ENCODE data around the gene TENM4. TPM values are rescaled to one million over a fixed set of nuclear protein-coding genes. Genes with fewer than 3 reads are reported as not detected.

The TENM4 gene
- total RNA-seq, 2 experiments from 2014 or later: not detected

GRCh38 chr11:78940500-78941225, 500.2 kb downstream of the TENM4 start:
- ATAC-seq (ENCODE audit: low read depth): no peak
- POLR2A ChIA-PET: no interaction called here
- H3K4me3 Mint-ChIP-seq: no peak overlapping the region
- no peaks in the 10 kb centered on the region for H3K36me3 Mint-ChIP-seq
- no peak for DNase-seq
- no peaks in the 10 kb centered on the region for H3K9me3 Mint-ChIP-seq
- no peak overlapping the region for H3K27ac Mint-ChIP-seq
- no peaks in the 10 kb centered on the region for H3K4me1 Mint-ChIP-seq
- peaks cover 12% of the 10 kb centered on the region for H3K27me3 Mint-ChIP-seq

GRCh38 chr11:78938971-78939370, 501.9 kb downstream of the TENM4 start:
- DNase-seq (no peak), ATAC-seq (ENCODE audit: low read depth) (no peak)
- POLR2A ChIA-PET: no interaction called here
- Mint-ChIP-seq H3K9me3 (no peaks in the 10 kb centered on the region), H3K4me3 (no peak overlapping the region), H3K36me3 (no peaks in the 10 kb centered on the region), H3K27ac (no peak overlapping the region), H3K4me1 (no peaks in the 10 kb centered on the region), H3K27me3 (peaks cover 10% of the 10 kb centered on the region)

GRCh38 chr11:78938036-78938435, 502.8 kb downstream of the TENM4 start:
- ATAC-seq (ENCODE audit: low read depth): no peak
- Mint-ChIP-seq H3K9me3 (no peaks in the 10 kb centered on the region), H3K36me3 (no peaks in the 10 kb centered on the region)

GRCh38 chr11:78935398-78936068, 505.3 kb downstream of the TENM4 start:
- POLR2A ChIA-PET: no interaction called here
- DNase-seq: no peak
- H3K9me3 Mint-ChIP-seq: no peaks in the 10 kb centered on the region

More at GRCh38 chr11:78938036-78938435, 502.8 kb downstream of the TENM4 start:
- no peak for DNase-seq
- POLR2A ChIA-PET: no interaction called here
- no peak overlapping the region for H3K27ac Mint-ChIP-seq
- peaks cover 10% of the 10 kb centered on the region for H3K27me3 Mint-ChIP-seq
- no peaks in the 10 kb centered on the region for H3K4me1 Mint-ChIP-seq
- no peak overlapping the region for H3K4me3 Mint-ChIP-seq

GRCh38 chr11:78933350-78933749, 507.5 kb downstream of the TENM4 start:
- Mint-ChIP-seq H3K36me3 (no peaks in the 10 kb centered on the region), H3K4me1 (no peaks in the 10 kb centered on the region), H3K27ac (no peak overlapping the region), H3K27me3 (peaks cover 6% of the 10 kb centered on the region), H3K9me3 (no peaks in the 10 kb centered on the region), H3K4me3 (no peak overlapping the region)
- no peak for ATAC-seq (ENCODE audit: low read depth)
- POLR2A ChIA-PET: interaction anchor here (1.0 kb wide), 1 partner anchor 32 kb away, joined by 7 read pairs; no protein-coding TSS in a partner anchor
- no peak for DNase-seq

More at GRCh38 chr11:78935398-78936068, 505.3 kb downstream of the TENM4 start:
- ATAC-seq (ENCODE audit: low read depth): no peak
- Mint-ChIP-seq H3K27ac (no peak overlapping the region), H3K4me3 (no peak overlapping the region), H3K27me3 (peaks cover 10% of the 10 kb centered on the region), H3K36me3 (no peaks in the 10 kb centered on the region), H3K4me1 (no peaks in the 10 kb centered on the region)

- H3K9me3 Mint-ChIP-seq: no peaks in the 10 kb centered on the region
- peaks cover 8% of the 10 kb centered on the region for H3K27me3 Mint-ChIP-seq
- no peaks in the 10 kb centered on the region for H3K4me1 Mint-ChIP-seq
- ATAC-seq (ENCODE audit: low read depth) (no peak), DNase-seq (no peak)
- H3K36me3 Mint-ChIP-seq: no peaks in the 10 kb centered on the region
- H3K4me3 Mint-ChIP-seq: no peak overlapping the region
- no peak overlapping the region for H3K27ac Mint-ChIP-seq
- POLR2A ChIA-PET: interaction anchor here (1.0 kb wide), 1 partner anchor 33 kb away, joined by 7 read pairs; no protein-coding TSS in a partner anchor
These were observed 508.1 kb downstream of the TENM4 start for GRCh38 chr11:78932757-78933156.

GRCh38 chr11:78931891-78932290, 508.9 kb downstream of the TENM4 start:
- no peak overlapping the region for H3K4me3 Mint-ChIP-seq
- H3K9me3 Mint-ChIP-seq: no peaks in the 10 kb centered on the region
- no peaks in the 10 kb centered on the region for H3K4me1 Mint-ChIP-seq
- no peaks in the 10 kb centered on the region for H3K36me3 Mint-ChIP-seq
- POLR2A ChIA-PET: no interaction called here
- H3K27me3 Mint-ChIP-seq: peaks cover 8% of the 10 kb centered on the region
- no peak for DNase-seq
- no peak for ATAC-seq (ENCODE audit: low read depth)
- H3K27ac Mint-ChIP-seq: no peak overlapping the region

GRCh38 chr11:78930810-78931523, 509.9 kb downstream of the TENM4 start:
- H3K27ac Mint-ChIP-seq: no peak overlapping the region
- H3K36me3 Mint-ChIP-seq: no peaks in the 10 kb centered on the region
- no peak for DNase-seq
- H3K27me3 Mint-ChIP-seq: peaks cover 8% of the 10 kb centered on the region
- no peaks in the 10 kb centered on the region for H3K4me1 Mint-ChIP-seq
- no peak overlapping the region for H3K4me3 Mint-ChIP-seq
- H3K9me3 Mint-ChIP-seq: no peaks in the 10 kb centered on the region
- POLR2A ChIA-PET: no interaction called here
- ATAC-seq (ENCODE audit: low read depth): no peak

GRCh38 chr11:78929906-78930220, 511.0 kb downstream of the TENM4 start:
- no peak overlapping the region for H3K27ac Mint-ChIP-seq
- no peak for ATAC-seq (ENCODE audit: low read depth)
- peaks cover 8% of the 10 kb centered on the region for H3K27me3 Mint-ChIP-seq
- H3K9me3 Mint-ChIP-seq: no peaks in the 10 kb centered on the region
- H3K4me1 Mint-ChIP-seq: no peaks in the 10 kb centered on the region
- no peak overlapping the region for H3K4me3 Mint-ChIP-seq
- POLR2A ChIA-PET: no interaction called here
- no peak for DNase-seq
- H3K36me3 Mint-ChIP-seq: no peaks in the 10 kb centered on the region

GRCh38 chr11:78929207-78929905, 511.5 kb downstream of the TENM4 start:
- DNase-seq (no peak), ATAC-seq (ENCODE audit: low read depth) (no peak)
- Mint-ChIP-seq H3K4me1 (no peaks in the 10 kb centered on the region), H3K9me3 (no peaks in the 10 kb centered on the region), H3K27me3 (peaks cover 8% of the 10 kb centered on the region), H3K27ac (no peak overlapping the region), H3K4me3 (no peak overlapping the region), H3K36me3 (no peaks in the 10 kb centered on the region)
- POLR2A ChIA-PET: no interaction called here

- Mint-ChIP-seq H3K27ac (no peak overlapping the region), H3K27me3 (peaks cover 8% of the 10 kb centered on the region), H3K4me3 (no peak overlapping the region), H3K4me1 (no peaks in the 10 kb centered on the region), H3K9me3 (no peaks in the 10 kb centered on the region), H3K36me3 (no peaks in the 10 kb centered on the region)
- DNase-seq (no peak), ATAC-seq (ENCODE audit: low read depth) (no peak)
- POLR2A ChIA-PET: no interaction called here
These were observed 513.3 kb downstream of the TENM4 start for GRCh38 chr11:78927511-78927910.

- ATAC-seq (ENCODE audit: low read depth) (no peak), DNase-seq (no peak)
- H3K27ac Mint-ChIP-seq: no peak overlapping the region
- no peaks in the 10 kb centered on the region for H3K9me3 Mint-ChIP-seq
- no peak overlapping the region for H3K4me3 Mint-ChIP-seq
- H3K36me3 Mint-ChIP-seq: no peaks in the 10 kb centered on the region
- POLR2A ChIA-PET: no interaction called here
- no peaks in the 10 kb centered on the region for H3K4me1 Mint-ChIP-seq
- H3K27me3 Mint-ChIP-seq: peaks cover 8% of the 10 kb centered on the region
These were observed 514.0 kb downstream of the TENM4 start for GRCh38 chr11:78926633-78927338.

GRCh38 chr11:78925387-78925786, 515.4 kb downstream of the TENM4 start:
- POLR2A ChIA-PET: no interaction called here
- Mint-ChIP-seq H3K9me3 (no peaks in the 10 kb centered on the region), H3K36me3 (no peaks in the 10 kb centered on the region), H3K27me3 (peaks cover 6% of the 10 kb centered on the region), H3K4me3 (no peak overlapping the region), H3K27ac (no peak overlapping the region), H3K4me1 (no peaks in the 10 kb centered on the region)
- no peak for ATAC-seq (ENCODE audit: low read depth)
- no peak for DNase-seq
